ENCODE results near the gene GRM2. TPM values are rescaled to one million over a fixed set of nuclear protein-coding genes. Genes with fewer than 3 reads are reported as not detected.
"Not testable (repeated sequence)": the region's sequence is repeated elsewhere in the genome, so short reads cannot be mapped to it uniquely, and the experiment has no call there.

The GRM2 gene
- total and polyA plus RNA-seq, 2 experiments from 2014 or later = 1.1 TPM; not detected in 1

DNA sequence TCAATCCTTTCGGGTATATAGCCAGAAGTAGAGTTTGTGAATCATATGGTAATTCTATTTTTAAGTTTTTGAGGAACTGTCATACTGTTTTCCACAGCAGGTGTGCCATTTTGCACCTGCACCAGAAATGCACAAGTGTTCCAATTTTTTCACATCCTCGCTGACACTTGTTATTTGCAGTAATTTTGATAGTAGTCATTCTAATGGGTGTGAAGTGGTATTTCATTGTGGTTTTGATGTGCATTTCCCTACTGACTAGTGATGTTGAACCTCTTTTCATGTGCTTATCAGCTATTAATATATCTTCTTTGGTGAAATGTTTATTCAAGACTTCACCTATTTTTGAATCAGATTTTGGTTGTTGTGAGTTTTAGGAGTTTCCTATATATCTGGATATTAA lies 29.1 kb downstream of the GRM2 start:
- DNase-seq = no peak
- H3K9me2 ChIP-seq (ENCODE audit: insufficient read depth) = no peaks in the 10 kb centered on the region
- 15 to 16% methylated on average over 2 of the region's 2 CpGs for WGBS, 2 experiments (ENCODE audit: low coverage in 1 of 2, low lambda C conversion rate in 2 of 2, missing lambda C conversion rate in 2 of 2)
- no peaks in the 10 kb centered on the region for H3K4me1 ChIP-seq (ENCODE audit: insufficient read depth)
- H4K20me1 ChIP-seq (ENCODE audit: insufficient read depth) = no peaks in the 10 kb centered on the region
- H3F3A ChIP-seq (ENCODE audit: insufficient read depth) = no peaks in the 10 kb centered on the region
- in situ Hi-C loops (cut with MboI) = no loop called here
- no peak overlapping the region for H3K4me3 ChIP-seq
- no peaks in the 10 kb centered on the region for H3K9me3 ChIP-seq (ENCODE audit: low read depth)
- H3K79me2 ChIP-seq (ENCODE audit: insufficient read depth) = no peaks in the 10 kb centered on the region
- TF ChIP-seq EZH2 (IDR thresholded peaks at IDR 0.05; ENCODE audit: insufficient read depth, poor library complexity, severe bottlenecking) (no peak), EZH2phosphoT487 (IDR thresholded peaks at IDR 0.05; ENCODE audit: insufficient read depth, low read depth) (no peak)
- H3K9ac ChIP-seq = no peak overlapping the region
- no peak overlapping the region for H2AFZ ChIP-seq
- no peaks in the 10 kb centered on the region for H3K36me3 ChIP-seq (ENCODE audit: low read depth)
- H3K27me3 ChIP-seq (replicated peaks; ENCODE audit: insufficient read depth) = peaks cover 25% of the 10 kb centered on the region; the same call in 1 of the 2 replicates
- no peak overlapping the region for H3K27ac ChIP-seq
- no peak overlapping the region for H3K4me2 ChIP-seq (ENCODE audit: unreplicated experiment)

DNA sequence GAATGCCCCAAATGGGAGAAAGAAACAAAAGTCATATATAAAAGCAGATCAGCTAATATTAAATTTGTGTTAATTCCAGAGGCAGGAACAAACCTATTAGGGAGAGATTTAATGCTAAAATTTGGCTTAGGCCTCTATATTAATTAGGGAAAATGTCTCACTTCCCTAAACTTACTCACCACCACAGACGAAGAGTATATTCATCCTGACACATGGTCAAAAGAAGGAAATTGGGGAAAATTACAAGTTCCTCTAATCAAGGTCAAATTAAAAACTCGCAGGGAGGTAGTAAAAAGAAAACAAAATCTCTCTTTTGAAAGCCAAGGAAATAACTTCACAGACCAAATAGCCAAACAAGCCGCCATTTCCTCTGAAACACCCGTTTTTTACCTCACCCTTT lies 32.2 kb downstream of the GRM2 start:
- WGBS, 2 experiments (ENCODE audit: low coverage in 1 of 2, low lambda C conversion rate in 2 of 2, missing lambda C conversion rate in 2 of 2) = 14 to 15% methylated on average over 4 of the region's 4 CpGs
- Histone ChIP-seq H3K27ac (no peak overlapping the region), H3K4me2 (ENCODE audit: unreplicated experiment) (no peak overlapping the region), H3K4me1 (ENCODE audit: insufficient read depth) (no peaks in the 10 kb centered on the region), H4K20me1 (ENCODE audit: insufficient read depth) (no peaks in the 10 kb centered on the region), H2AFZ (no peak overlapping the region), H3F3A (ENCODE audit: insufficient read depth) (no peaks in the 10 kb centered on the region), H3K9ac (no peak overlapping the region), H3K4me3 (no peak overlapping the region), H3K9me3 (ENCODE audit: low read depth) (no peaks in the 10 kb centered on the region), H3K36me3 (ENCODE audit: low read depth) (no peaks in the 10 kb centered on the region), H3K9me2 (ENCODE audit: insufficient read depth) (no peaks in the 10 kb centered on the region), H3K79me2 (ENCODE audit: insufficient read depth) (no peaks in the 10 kb centered on the region), H3K27me3 (replicated peaks; ENCODE audit: insufficient read depth) (peaks cover 16% of the 10 kb centered on the region; the same call in 1 of the 2 replicates)
- DNase-seq = no peak
- TF ChIP-seq EZH2phosphoT487 (IDR thresholded peaks at IDR 0.05; ENCODE audit: insufficient read depth, low read depth) = no peak
- in situ Hi-C loops (cut with MboI) = no loop called here

DNA sequence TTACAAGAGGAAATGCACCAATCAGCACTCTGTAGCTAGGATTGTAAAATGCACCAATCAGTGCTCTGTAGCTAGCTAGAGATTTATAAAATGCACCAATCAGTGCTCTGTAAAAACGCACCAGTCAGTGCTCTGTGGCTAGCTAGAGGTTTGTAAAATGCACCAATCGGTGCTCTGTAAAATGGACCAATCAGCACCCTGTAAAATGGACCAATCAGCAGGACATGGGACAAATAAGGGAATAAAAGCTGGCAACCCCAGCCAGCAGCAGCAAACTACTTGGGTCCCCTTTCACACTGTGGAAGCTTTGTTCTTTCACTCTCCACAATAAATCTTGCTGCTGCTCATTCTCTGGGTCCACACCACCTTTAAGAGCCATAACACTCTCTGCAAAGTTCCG lies 35.5 kb downstream of the GRM2 start:
- H3K79me2 ChIP-seq (ENCODE audit: insufficient read depth); H3K9ac ChIP-seq; H4K20me1 ChIP-seq (ENCODE audit: insufficient read depth); DNase-seq; H3K27me3 ChIP-seq (replicated peaks; ENCODE audit: insufficient read depth); H3K4me2 ChIP-seq (ENCODE audit: unreplicated experiment); in situ Hi-C loops (cut with MboI); H3F3A ChIP-seq (ENCODE audit: insufficient read depth); H3K4me1 ChIP-seq (ENCODE audit: insufficient read depth); H3K9me3 ChIP-seq (ENCODE audit: low read depth); H2AFZ ChIP-seq; H3K27ac ChIP-seq; H3K9me2 ChIP-seq (ENCODE audit: insufficient read depth); H3K36me3 ChIP-seq (ENCODE audit: low read depth); H3K4me3 ChIP-seq: not testable (repeated sequence)
- WGBS, 2 experiments (ENCODE audit: low coverage in 1 of 2, low lambda C conversion rate in 2 of 2, missing lambda C conversion rate in 2 of 2) = 32 to 34% methylated on average over 3 of the region's 3 CpGs

DNA sequence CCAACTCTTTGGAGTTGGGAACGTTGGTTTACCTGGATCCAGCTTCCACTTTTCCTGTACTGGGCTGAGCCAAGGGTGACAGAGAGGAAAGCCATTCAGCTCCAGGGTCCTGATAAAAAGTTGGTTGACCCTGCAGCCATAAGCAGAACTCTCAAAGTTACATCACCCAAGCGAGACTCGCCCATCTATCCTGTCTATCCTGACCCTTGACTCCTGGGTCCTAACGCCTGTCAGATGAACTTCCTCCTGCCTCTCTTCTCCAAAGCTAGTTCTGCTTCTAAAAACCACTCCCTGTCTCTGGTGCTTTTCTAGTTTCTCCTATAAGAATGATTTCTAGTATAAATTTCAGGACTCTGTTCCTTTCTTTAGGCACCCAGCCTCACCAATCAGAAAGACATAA lies 36.1 kb downstream of the GRM2 start:
- not testable (repeated sequence) for H3K9me2 ChIP-seq (ENCODE audit: insufficient read depth); H3K9me3 ChIP-seq (ENCODE audit: low read depth)
- WGBS, 2 experiments (ENCODE audit: low coverage in 1 of 2, low lambda C conversion rate in 2 of 2, missing lambda C conversion rate in 2 of 2) = 5 to 11% methylated on average over 4 of the region's 4 CpGs

DNA sequence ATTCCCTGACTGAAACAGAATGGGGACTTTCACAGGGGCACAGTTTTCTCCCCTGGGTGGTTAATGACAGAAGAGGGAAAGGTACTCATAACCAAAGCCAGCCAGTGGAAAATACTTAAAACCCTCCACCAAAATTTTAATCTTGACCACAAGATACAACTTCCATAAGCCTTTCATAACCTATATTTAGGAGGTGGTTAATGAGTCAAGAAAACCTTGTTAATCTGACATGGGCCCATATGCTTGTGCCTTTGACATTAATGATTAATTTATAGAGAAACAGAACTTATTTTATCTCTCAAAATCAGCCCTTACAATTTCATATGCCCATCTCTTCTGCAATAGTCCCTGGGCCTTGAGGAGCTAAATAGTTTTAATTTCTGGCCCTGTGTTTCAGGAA lies 41.0 kb downstream of the GRM2 start:
- Histone ChIP-seq H2AFZ (no peak overlapping the region), H3K9me2 (ENCODE audit: insufficient read depth) (no peaks in the 10 kb centered on the region), H3K4me3 (no peak overlapping the region), H3K9me3 (ENCODE audit: low read depth) (no peaks in the 10 kb centered on the region), H3K36me3 (ENCODE audit: low read depth) (no peaks in the 10 kb centered on the region), H3K27ac (no peak overlapping the region), H3K4me2 (ENCODE audit: unreplicated experiment) (no peak overlapping the region), H3K27me3 (replicated peaks; ENCODE audit: insufficient read depth) (0 out of 2 replicates have a peak, but pooled peaks cover 6% of the 10 kb centered on the region), H3K79me2 (ENCODE audit: insufficient read depth) (no peaks in the 10 kb centered on the region), H3F3A (ENCODE audit: insufficient read depth) (no peaks in the 10 kb centered on the region), H3K4me1 (ENCODE audit: insufficient read depth) (no peaks in the 10 kb centered on the region), H4K20me1 (ENCODE audit: insufficient read depth) (no peaks in the 10 kb centered on the region), H3K9ac (no peak overlapping the region)
- no peak for DNase-seq
- in situ Hi-C loops (cut with MboI) = no loop called here
- no peak for TF ChIP-seq EZH2phosphoT487 (IDR thresholded peaks at IDR 0.05; ENCODE audit: insufficient read depth, low read depth)
- no peak for TF ChIP-seq EZH2 (IDR thresholded peaks at IDR 0.05; ENCODE audit: insufficient read depth, poor library complexity, severe bottlenecking)

More for the DNA sequence above, 36.1 kb downstream of the GRM2 start:
- H3K27me3 ChIP-seq (replicated peaks; ENCODE audit: insufficient read depth); H3K9ac ChIP-seq; H3K79me2 ChIP-seq (ENCODE audit: insufficient read depth); H3K27ac ChIP-seq; H3K4me1 ChIP-seq (ENCODE audit: insufficient read depth); in situ Hi-C loops (cut with MboI); DNase-seq; H4K20me1 ChIP-seq (ENCODE audit: insufficient read depth); H3K36me3 ChIP-seq (ENCODE audit: low read depth); H2AFZ ChIP-seq; H3F3A ChIP-seq (ENCODE audit: insufficient read depth); H3K4me3 ChIP-seq; H3K4me2 ChIP-seq (ENCODE audit: unreplicated experiment): not testable (repeated sequence)

All from GM23248 (cell line).